ENCODE measurements around the gene COL28A1. TPM values are rescaled to one million over a fixed set of nuclear protein-coding genes. Genes with fewer than 3 reads are reported as not detected.

The COL28A1 gene
- total RNA-seq, 1 donor: 0.42 TPM

GRCh38 chr7:7309203-7309602 lies 226.5 kb downstream of the COL28A1 start:
- no peaks in the 10 kb centered on the region for H3K4me1 ChIP-seq (ENCODE audit: insufficient read depth, low read length)
- H3K4me3 ChIP-seq (ENCODE audit: low read length): no peak overlapping the region
- H3K9me3 ChIP-seq (ENCODE audit: low read depth, low read length): no peaks in the 10 kb centered on the region
- H3K27me3 ChIP-seq (ENCODE audit: insufficient read depth, low read length): no peaks in the 10 kb centered on the region

Other genes with a start within 250 kb of the COL28A1 start
- gene MIOS, start 31.0 kb upstream of the COL28A1 start, total RNA-seq: 78.3 TPM
- gene UMAD1, start 104.9 kb upstream of the COL28A1 start, total RNA-seq: 8.2 TPM
- 21.5 TPM for gene RPA3, start 182.7 kb upstream of the COL28A1 start, total RNA-seq